Heart left ventricle (tissue), 16 donors: Measurements from ENCODE around the gene LYRM7. TPM values are rescaled to one million over a fixed set of nuclear protein-coding genes. Genes with fewer than 3 reads are reported as not detected.

ENCODE experiments used
- ATAC-seq, 4 donors: fragments of 200-7000 bp; cut with Tn5 transposase; one replicate each; pipeline ENCODE4 v1.9.1; 2020 to 2022; ENCODE audit warnings: moderate library complexity in 4 of 4, mild to moderate bottlenecking in 3 of 4, moderate number of reproducible peaks in 1 of 4
- DNase-seq, 5 donors: peaks; one replicate each; pipeline ENCODE4 v3.0.0-alpha.2; 2020
- H3K27ac ChIP-seq, 12 donors: fragments of 200-600 bp; sonication (generic) in 4 of 12; one replicate each; pipeline versions ENCODE4 v1.5.0 to v1.8.0; 2016 to 2022; ENCODE audit warnings: mild to moderate bottlenecking in 2 of 12
- H3K27me3 ChIP-seq, 9 donors: fragments of 200-600 bp; sonication (generic) in 2 of 9; one replicate each; pipeline versions ENCODE4 v1.5.1 to v1.8.0; 2016 to 2022; ENCODE audit warnings: mild to moderate bottlenecking in 3 of 9
- H3K36me3 ChIP-seq, 9 donors: fragments of 200-600 bp; sonication (generic) in 2 of 9; one replicate each; pipeline versions ENCODE4 v1.5.0 to v1.8.0; 2018 to 2022; ENCODE audit warnings: mild to moderate bottlenecking in 2 of 9
- H3K4me1 ChIP-seq, 12 donors: fragments of 200-600 bp; sonication (generic) in 4 of 12; one replicate each; pipeline versions ENCODE4 v1.5.0 to v1.8.0; 2016 to 2022; ENCODE audit warnings: mild to moderate bottlenecking in 3 of 12
- H3K4me3 ChIP-seq, 12 donors: fragments of 200-600 bp; sonication (generic) in 4 of 12; one replicate each; pipeline versions ENCODE4 v1.5.0 to v1.8.0; 2017 to 2022; ENCODE audit warnings: mild to moderate bottlenecking in 9 of 12, moderate library complexity in 4 of 12
- H3K9me3 ChIP-seq, 12 donors: fragments of 200-600 bp; sonication (generic) in 4 of 12; one replicate each; pipeline versions ENCODE4 v1.5.0 to v1.8.0; 2016 to 2022; ENCODE audit warnings: mild to moderate bottlenecking in 1 of 12
- POLR2A ChIP-seq, 2 donors: fragments of 450-650 bp; IDR thresholded peaks; one replicate each; pipeline ENCODE4 v1.6.1; 2017; ENCODE audit warnings: antibody characterized with exemption in 2 of 2, mild to moderate bottlenecking in 2 of 2, moderate library complexity in 2 of 2
- WGBS, 4 donors: extraction: QIAGEN DNeasy Blood & Tissue Kit in 2 of 4; methylation state at CpG; one replicate each; pipeline versions ENCODE4 v1.1.5 to v1.1.7; 2013 to 2018; 5-methylcytosine and 5-hydroxymethylcytosine counted together
- intact Hi-C, 10 donors: fragments of 100-400 bp; cut with DNase I; formaldehyde crosslinking; loops; one replicate each; pipeline versions ENCODE4 v1.11.1 to v1.14.2; 2022
- polyA plus RNA-seq, 2 donors: library from polyadenylated mRNA; stranded (reverse); fragments of 200-250 nt; gene quantifications; one replicate each; pipeline ENCODE4 v1.2.3, GENCODE V29; 2013
- total RNA-seq, 9 donors: library from RNA; depleted of rRNA in 2 of 9; stranded (reverse); fragments of >200 nt in 2 of 9; fragmentation: NEBNext Ultra II Directional in 3 of 9; extraction: Animal tissue kit (Norgen Biotek cat#: 25700) in 3 of 9; gene quantifications; one replicate each; pipeline versions ENCODE4 v1.1.0 to v1.2.4, GENCODE V29; 2016 to 2023
- TF ChIP-seq, protein P1 (sequence below), 12 donors: fragments of 200-600 bp; sonication (generic) in 4 of 12; IDR thresholded peaks; one replicate each; pipeline versions ENCODE4 v1.5.0 to v1.8.0; 2018 to 2022; ENCODE audit warnings: antibody characterized with exemption in 12 of 12, mild to moderate bottlenecking in 5 of 12
- donor health status: ischemic (EF 13 %, LVEDD 7.1; RV severe dilation, severe dysfunction).
- donor health status: healthy with polysubstance abuse.
- donor health status: DM: no; HTN: yes; CAD: no.
- donor health status: DM: no; HTN: no; CAD: no.
- donor health status: ischemic (EF 25% LVEDD 6.9; RV normal size, moderate dysfunction).
- donor health status: ischemic (EF 25% LVEDD 5.7; RV mildly dilated, moderate dysfunction).
- donor health status: healthy.
- donor health status: DM: yes; HTN: yes; CAD: no.
- donor health status: ischemic (EF 35%, LVEDD 5.7; RV mildly dilated, moderate dysfunction).
- donor health status: nonischemic (EF 11% LVEDD 7.7; RV severe dilation, severe dysfunction).
- donor health status: DM: yes; HTN: yes; CAD: no.
- donor health status: PGD.
- donor health status: ischemic (EF 29% LVEDD 5.4; RV normal size, mild dysfunction).
- donor health status: nonischemic (EF 23%, LVEDD 6.1; RV moderate dilation, normal function).

The LYRM7 gene
- total and polyA plus RNA-seq, 11 donors = 11.8 to 27.1 (median 20.0) TPM

- 87 to 91% (median 89%) methylated on average over 2 of the region's 2 CpGs for WGBS, 4 donors
- Histone ChIP-seq H3K27ac (no peak overlapping the region), H3K4me3 (no peak overlapping the region), H3K36me3 (no peaks in the 10 kb centered on the region), H3K9me3 (no peaks in the 10 kb centered on the region), H3K27me3 (no peaks in the 10 kb centered on the region), H3K4me1 (peaks cover 0 to 43% (median 0%) of the 10 kb centered on the region in 12 donors)
- TF ChIP-seq, protein P1, sequence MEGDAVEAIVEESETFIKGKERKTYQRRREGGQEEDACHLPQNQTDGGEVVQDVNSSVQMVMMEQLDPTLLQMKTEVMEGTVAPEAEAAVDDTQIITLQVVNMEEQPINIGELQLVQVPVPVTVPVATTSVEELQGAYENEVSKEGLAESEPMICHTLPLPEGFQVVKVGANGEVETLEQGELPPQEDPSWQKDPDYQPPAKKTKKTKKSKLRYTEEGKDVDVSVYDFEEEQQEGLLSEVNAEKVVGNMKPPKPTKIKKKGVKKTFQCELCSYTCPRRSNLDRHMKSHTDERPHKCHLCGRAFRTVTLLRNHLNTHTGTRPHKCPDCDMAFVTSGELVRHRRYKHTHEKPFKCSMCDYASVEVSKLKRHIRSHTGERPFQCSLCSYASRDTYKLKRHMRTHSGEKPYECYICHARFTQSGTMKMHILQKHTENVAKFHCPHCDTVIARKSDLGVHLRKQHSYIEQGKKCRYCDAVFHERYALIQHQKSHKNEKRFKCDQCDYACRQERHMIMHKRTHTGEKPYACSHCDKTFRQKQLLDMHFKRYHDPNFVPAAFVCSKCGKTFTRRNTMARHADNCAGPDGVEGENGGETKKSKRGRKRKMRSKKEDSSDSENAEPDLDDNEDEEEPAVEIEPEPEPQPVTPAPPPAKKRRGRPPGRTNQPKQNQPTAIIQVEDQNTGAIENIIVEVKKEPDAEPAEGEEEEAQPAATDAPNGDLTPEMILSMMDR (IDR thresholded peaks at IDR 0.05) = no peak
- TF ChIP-seq POLR2A (IDR thresholded peaks at IDR 0.05) = no peak
- intact Hi-C loops = no loop called here
- no peak for DNase-seq
- ATAC-seq = no peak
These were observed 56.2 kb downstream of the LYRM7 start for GRCh38 chr5:131226899-131227298.

GRCh38 chr5:131228646-131229045, 57.9 kb downstream of the LYRM7 start:
- DNase-seq (no peak), ATAC-seq (no peak)
- intact Hi-C loops = no loop called here
- H3K36me3 ChIP-seq = no peaks in the 10 kb centered on the region
- TF ChIP-seq, protein P1 (IDR thresholded peaks at IDR 0.05) = no peak
- no peak for TF ChIP-seq POLR2A (IDR thresholded peaks at IDR 0.05)
- no peak overlapping the region for H3K4me3 ChIP-seq
- 61 to 76% (median 73%) methylated on average over 1 of the region's 1 CpG for WGBS, 4 donors
- no peak overlapping the region for H3K27ac ChIP-seq
- peaks cover 0 to 25% (median 0%) of the 10 kb centered on the region in 12 donors for H3K4me1 ChIP-seq
- no peaks in the 10 kb centered on the region for H3K27me3 ChIP-seq
- no peaks in the 10 kb centered on the region for H3K9me3 ChIP-seq

DNA sequence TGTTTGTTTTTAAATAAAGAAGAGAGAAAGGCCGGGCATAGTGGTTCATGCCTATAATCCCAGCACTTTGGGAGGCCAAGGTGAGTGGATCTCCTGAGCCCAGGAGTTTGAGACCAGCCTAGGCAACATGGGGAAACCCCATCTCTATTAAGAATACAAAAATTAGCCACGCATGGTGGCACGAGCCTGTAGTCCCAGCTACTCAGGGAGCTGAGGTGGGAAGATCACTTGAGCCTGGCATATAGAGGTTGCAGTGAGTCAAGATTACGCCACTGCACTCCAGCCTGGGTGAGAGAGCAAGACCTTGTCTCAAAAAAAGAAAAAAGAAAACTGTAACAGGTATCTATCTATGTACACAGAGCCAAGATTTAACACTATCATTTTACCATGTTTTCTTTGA, 58.9 kb downstream of the LYRM7 start:
- TF ChIP-seq, protein P1 (IDR thresholded peaks at IDR 0.05) = no peak
- no peak for TF ChIP-seq POLR2A (IDR thresholded peaks at IDR 0.05)
- no peak for DNase-seq
- Histone ChIP-seq H3K27me3 (no peaks in the 10 kb centered on the region), H3K9me3 (no peaks in the 10 kb centered on the region), H3K27ac (no peak overlapping the region), H3K4me1 (peaks cover 0 to 16% (median 0%) of the 10 kb centered on the region in 12 donors), H3K36me3 (no peaks in the 10 kb centered on the region), H3K4me3 (no peak overlapping the region)
- ATAC-seq = no peak
- 89 to 92% (median 91%) methylated on average over 4 of the region's 4 CpGs for WGBS, 4 donors
- intact Hi-C loops = no loop called here

DNA sequence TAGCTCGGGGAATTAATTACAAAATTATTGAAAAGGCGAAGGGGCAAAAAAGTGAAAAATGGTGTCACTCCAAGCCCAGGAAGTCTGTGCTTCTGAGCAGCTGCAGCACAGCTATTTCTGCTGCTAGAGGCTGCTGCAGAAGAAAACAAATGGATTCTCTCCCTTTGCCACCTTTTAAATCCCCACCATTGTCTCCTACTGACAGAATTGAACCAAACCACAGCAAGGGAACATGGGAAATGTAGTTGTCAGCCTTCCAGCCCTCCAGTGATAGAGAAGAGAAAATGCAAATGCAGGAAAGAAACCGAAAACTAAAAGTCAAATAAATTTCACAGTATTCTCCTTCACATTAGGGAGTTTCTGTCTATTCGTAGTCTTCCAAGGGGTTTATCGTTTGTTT, 59.7 kb downstream of the LYRM7 start:
- Histone ChIP-seq H3K27me3 (no peaks in the 10 kb centered on the region), H3K4me3 (no peak overlapping the region), H3K4me1 (peaks cover 0 to 8% (median 0%) of the 10 kb centered on the region in 12 donors), H3K36me3 (no peaks in the 10 kb centered on the region), H3K9me3 (no peaks in the 10 kb centered on the region), H3K27ac (no peak overlapping the region)
- TF ChIP-seq POLR2A (IDR thresholded peaks at IDR 0.05) = no peak
- TF ChIP-seq, protein P1 (IDR thresholded peaks at IDR 0.05) = no peak
- intact Hi-C loops = no loop called here
- DNase-seq = no peak
- ATAC-seq = no peak
- 82 to 89% (median 88%) methylated on average over 5 of the region's 5 CpGs for WGBS, 4 donors
